SW 1271 (cell line): ENCODE measurements around the gene RABEP1.
"Not testable (repeated sequence)": the region's sequence is repeated elsewhere in the genome, so short reads cannot be mapped to it uniquely, and the experiment has no call there.

ENCODE experiments used
- DNase-seq, 2 experiments: peaks; one replicate each; lab custom pipeline; 2025; lab: John Stamatoyannopoulos, UW

Gene RABEP1

GRCh38 chr17:5424909-5425308, 142.8 kb downstream of the RABEP1 start:
- DNase-seq, result no peak

- DNase-seq, result no peak
Measured at GRCh38 chr17:5425826-5426225, 143.7 kb downstream of the RABEP1 start.

GRCh38 chr17:5429191-5429887, 147.3 kb downstream of the RABEP1 start:
- no peak for DNase-seq

- DNase-seq, result no peak
Measured at GRCh38 chr17:5430413-5430999, 148.4 kb downstream of the RABEP1 start.

- not testable (repeated sequence) for DNase-seq
Measured at GRCh38 chr17:5431234-5431633, 149.2 kb downstream of the RABEP1 start.

- no peak for DNase-seq
Measured at GRCh38 chr17:5431949-5432556, 150.0 kb downstream of the RABEP1 start.

GRCh38 chr17:5434984-5435383, 152.9 kb downstream of the RABEP1 start:
- DNase-seq, result no peak
